Hypothalamus (tissue), 51 donors: Measurements from ENCODE around the gene REEP5.

Source experiments
- DNase-seq, 51 donors: peaks; one replicate each; lab custom pipeline; 2025; lab: John Stamatoyannopoulos, UW

REEP5 gene

DNA sequence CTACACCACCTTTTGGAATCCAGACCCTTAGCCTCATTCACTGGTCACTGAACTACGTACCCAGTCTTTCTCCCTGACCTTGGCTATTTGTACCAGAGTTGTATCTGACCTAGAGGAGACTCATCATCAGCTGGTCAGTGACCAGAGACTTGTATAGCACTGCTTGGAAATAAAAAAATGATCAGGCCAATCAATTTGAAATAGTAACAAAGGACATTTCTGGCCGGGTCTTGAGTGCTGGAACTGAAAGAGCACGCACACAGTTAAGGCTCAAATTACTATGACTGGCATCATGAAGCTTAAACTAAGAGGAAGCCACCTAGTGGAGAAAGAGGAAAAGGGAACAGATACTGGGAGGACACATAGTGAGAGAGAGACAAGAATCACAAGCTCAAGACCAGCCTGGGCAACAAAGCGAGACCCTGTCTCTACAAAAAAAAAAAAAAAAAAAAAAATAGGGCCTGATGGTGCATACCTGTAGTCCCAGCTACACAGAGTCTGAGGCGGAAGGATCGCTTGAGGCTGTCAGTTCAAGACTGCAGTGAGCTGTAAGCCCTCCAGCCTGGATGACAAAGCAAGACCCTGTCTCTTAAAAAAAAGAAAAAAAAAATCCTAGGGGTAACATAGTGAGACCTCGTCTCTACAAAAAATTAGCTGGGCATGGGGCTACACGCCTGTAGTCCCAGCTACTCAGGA lies 73.8 kb downstream of the REEP5 start:
- DNase-seq, result peak in 3 of 51 donors; percentile 4 to 35 (median 16)

DNA sequence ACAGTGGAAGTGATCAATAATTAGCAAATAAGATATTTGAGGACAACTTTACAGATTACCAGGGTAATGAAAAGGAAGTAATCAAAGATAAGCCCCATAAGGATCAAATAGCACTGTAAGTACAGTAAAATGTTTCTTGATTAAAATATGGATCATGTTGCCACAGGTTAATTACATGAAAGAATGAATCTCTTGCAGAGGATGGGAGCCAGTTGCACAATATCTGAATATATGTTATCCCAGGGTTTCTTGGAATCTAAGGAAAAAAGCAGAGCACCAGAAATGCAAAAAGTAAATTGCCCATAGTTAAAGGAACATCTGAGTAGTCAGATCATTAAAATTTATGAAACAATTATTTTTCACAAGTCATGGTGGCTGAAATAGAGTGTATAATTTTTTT lies 74.7 kb downstream of the REEP5 start:
- no peak for DNase-seq

- no peak for DNase-seq
Observed at GRCh38 chr5:112846556-112846955, 75.5 kb downstream of the REEP5 start.

DNA sequence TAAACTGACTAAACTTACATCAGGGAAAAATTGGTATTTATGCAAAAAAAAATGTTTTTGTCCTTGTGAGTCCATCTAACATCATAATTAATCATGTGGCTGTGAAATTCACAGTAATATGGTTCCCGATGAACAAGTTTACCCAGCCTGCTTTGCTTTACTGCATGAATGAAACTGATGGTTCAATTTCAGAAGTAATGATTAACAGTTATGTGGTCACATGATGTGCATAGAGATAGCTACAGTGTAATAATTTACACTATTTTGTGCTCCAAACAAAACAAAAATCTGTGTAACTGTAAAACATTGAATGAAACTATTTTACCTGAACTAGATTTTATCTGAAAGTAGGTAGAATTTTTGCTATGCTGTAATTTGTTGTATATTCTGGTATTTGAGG lies 77.5 kb downstream of the REEP5 start:
- DNase-seq, result no peak

- no peak for DNase-seq
Observed at GRCh38 chr5:112833971-112834370, 88.1 kb downstream of the REEP5 start.

- DNase-seq, result no peak
Observed at GRCh38 chr5:112830378-112830777, 91.6 kb downstream of the REEP5 start.
